Osteocyte (in vitro differentiated cells): ENCODE data around the gene PARP14. TPM values are rescaled to one million over a fixed set of nuclear protein-coding genes. Genes with fewer than 3 reads are reported as not detected.

ENCODE experiments used
- DNase-seq: peaks from one replicate; pipeline ENCODE4 v3.0.0; 2021; ENCODE audit warnings: mixed read lengths; ENCODE audit not compliant: unreplicated experiment; ENCODE audit errors: extremely low spot score
- H3K27ac Mint-ChIP-seq: one replicate; pipeline ENCODE4 v1.8.0; 2021; ENCODE audit warnings: mild to moderate bottlenecking, mixed read lengths; ENCODE audit not compliant: unreplicated experiment
- H3K27me3 Mint-ChIP-seq: one replicate; pipeline ENCODE4 v1.8.0; 2021; ENCODE audit warnings: mixed read lengths; ENCODE audit not compliant: unreplicated experiment
- H3K36me3 Mint-ChIP-seq: one replicate; pipeline ENCODE4 v1.8.0; 2021; ENCODE audit warnings: mixed read lengths; ENCODE audit not compliant: unreplicated experiment
- H3K4me1 Mint-ChIP-seq: one replicate; pipeline ENCODE4 v1.8.0; 2021; ENCODE audit warnings: mixed read lengths; ENCODE audit not compliant: unreplicated experiment
- H3K4me3 Mint-ChIP-seq: one replicate; pipeline ENCODE4 v1.8.0; 2021; ENCODE audit warnings: mild to moderate bottlenecking, moderate library complexity, mixed read lengths; ENCODE audit not compliant: unreplicated experiment
- H3K9me3 Mint-ChIP-seq: one replicate; pipeline ENCODE4 v1.8.0; 2021; ENCODE audit warnings: mixed read lengths; ENCODE audit not compliant: unreplicated experiment
- long read RNA-seq: library from polyadenylated mRNA; unstranded; transcript quantifications from one replicate; pipeline ENCODE4 v2.0.0, GENCODE V29; 2021
- total RNA-seq: library from RNA; stranded (reverse); gene quantifications from 2 replicates; pipeline ENCODE4 v1.2.1, GENCODE V29; 2021
- TF ChIP-seq, protein P1 (sequence below): fragments of 200-600 bp; sonication (generic); IDR thresholded peaks from 2 replicates; pipeline ENCODE4 v1.5.0; 2021; ENCODE audit warnings: antibody characterized with exemption, mild to moderate bottlenecking, moderate library complexity

PARP14 gene, protein sequence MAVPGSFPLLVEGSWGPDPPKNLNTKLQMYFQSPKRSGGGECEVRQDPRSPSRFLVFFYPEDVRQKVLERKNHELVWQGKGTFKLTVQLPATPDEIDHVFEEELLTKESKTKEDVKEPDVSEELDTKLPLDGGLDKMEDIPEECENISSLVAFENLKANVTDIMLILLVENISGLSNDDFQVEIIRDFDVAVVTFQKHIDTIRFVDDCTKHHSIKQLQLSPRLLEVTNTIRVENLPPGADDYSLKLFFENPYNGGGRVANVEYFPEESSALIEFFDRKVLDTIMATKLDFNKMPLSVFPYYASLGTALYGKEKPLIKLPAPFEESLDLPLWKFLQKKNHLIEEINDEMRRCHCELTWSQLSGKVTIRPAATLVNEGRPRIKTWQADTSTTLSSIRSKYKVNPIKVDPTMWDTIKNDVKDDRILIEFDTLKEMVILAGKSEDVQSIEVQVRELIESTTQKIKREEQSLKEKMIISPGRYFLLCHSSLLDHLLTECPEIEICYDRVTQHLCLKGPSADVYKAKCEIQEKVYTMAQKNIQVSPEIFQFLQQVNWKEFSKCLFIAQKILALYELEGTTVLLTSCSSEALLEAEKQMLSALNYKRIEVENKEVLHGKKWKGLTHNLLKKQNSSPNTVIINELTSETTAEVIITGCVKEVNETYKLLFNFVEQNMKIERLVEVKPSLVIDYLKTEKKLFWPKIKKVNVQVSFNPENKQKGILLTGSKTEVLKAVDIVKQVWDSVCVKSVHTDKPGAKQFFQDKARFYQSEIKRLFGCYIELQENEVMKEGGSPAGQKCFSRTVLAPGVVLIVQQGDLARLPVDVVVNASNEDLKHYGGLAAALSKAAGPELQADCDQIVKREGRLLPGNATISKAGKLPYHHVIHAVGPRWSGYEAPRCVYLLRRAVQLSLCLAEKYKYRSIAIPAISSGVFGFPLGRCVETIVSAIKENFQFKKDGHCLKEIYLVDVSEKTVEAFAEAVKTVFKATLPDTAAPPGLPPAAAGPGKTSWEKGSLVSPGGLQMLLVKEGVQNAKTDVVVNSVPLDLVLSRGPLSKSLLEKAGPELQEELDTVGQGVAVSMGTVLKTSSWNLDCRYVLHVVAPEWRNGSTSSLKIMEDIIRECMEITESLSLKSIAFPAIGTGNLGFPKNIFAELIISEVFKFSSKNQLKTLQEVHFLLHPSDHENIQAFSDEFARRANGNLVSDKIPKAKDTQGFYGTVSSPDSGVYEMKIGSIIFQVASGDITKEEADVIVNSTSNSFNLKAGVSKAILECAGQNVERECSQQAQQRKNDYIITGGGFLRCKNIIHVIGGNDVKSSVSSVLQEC (N-terminal part only)
- total RNA-seq, result 48.1 and 48.4 TPM in 2 replicates
- long read RNA-seq, full-length matches to known transcripts, result 2 of 233 reads
- long read RNA-seq, partial matches to known transcripts, result 217 of 233 reads
- long read RNA-seq, other reads (novel, unspliced or antisense), result 14 of 233 reads

DNA sequence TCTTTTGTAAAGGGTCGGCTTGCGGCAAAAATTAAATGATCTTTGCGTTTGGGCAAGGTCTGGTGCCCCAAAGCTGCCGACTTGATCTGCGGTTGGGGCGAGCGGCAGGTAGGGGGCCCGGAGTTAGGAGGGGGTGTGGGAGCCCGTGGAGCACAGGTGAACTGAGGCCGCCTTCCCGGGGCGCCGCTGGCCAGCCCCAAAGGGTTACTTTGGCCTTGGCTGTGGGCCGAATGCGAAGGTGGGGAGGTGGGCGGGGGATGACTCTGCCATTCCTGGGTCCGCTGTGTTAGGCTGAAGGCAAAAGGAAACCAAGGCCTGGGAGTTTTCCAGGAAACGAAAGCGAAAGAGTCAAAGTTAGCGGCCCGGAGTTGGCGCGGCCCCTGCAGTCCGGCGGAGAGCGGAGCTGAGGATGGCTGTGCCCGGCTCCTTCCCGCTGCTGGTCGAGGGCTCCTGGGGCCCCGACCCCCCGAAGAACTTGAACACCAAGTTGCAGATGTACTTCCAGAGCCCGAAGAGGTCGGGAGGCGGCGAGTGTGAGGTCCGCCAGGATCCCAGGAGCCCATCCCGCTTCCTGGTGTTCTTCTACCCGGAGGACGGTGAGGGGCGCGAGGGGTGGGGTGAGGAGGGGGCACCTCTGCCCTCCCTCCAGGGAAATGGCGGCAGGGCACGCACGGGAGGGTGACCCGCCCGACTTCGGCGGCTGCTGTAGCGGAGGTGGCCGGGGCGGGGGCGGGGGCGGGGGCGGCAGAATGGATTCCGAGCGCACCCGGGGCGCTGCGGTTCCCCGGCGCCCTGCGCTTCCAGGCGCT is at the start of gene PARP14:
Gene PARP14 (plus strand): TSS at position 365 of the 809 bp plus-strand sequence. CDS start 45 bp downstream, at position 410.
- Mint-ChIP-seq H3K27ac (peak within 1 kb of the TSS; percentile 98), H3K4me3 (peak within 1 kb of the TSS; percentile 93), H3K9me3 (no peaks in the 10 kb centered on the region), H3K4me1 (peaks cover 52% of the 10 kb centered on the region), H3K27me3 (no peaks in the 10 kb centered on the region), H3K36me3 (peaks cover 6% of the 10 kb centered on the region)
- TF ChIP-seq, protein P1, sequence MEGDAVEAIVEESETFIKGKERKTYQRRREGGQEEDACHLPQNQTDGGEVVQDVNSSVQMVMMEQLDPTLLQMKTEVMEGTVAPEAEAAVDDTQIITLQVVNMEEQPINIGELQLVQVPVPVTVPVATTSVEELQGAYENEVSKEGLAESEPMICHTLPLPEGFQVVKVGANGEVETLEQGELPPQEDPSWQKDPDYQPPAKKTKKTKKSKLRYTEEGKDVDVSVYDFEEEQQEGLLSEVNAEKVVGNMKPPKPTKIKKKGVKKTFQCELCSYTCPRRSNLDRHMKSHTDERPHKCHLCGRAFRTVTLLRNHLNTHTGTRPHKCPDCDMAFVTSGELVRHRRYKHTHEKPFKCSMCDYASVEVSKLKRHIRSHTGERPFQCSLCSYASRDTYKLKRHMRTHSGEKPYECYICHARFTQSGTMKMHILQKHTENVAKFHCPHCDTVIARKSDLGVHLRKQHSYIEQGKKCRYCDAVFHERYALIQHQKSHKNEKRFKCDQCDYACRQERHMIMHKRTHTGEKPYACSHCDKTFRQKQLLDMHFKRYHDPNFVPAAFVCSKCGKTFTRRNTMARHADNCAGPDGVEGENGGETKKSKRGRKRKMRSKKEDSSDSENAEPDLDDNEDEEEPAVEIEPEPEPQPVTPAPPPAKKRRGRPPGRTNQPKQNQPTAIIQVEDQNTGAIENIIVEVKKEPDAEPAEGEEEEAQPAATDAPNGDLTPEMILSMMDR, result no peak
- DNase-seq, result peak; percentile 90

DNA sequence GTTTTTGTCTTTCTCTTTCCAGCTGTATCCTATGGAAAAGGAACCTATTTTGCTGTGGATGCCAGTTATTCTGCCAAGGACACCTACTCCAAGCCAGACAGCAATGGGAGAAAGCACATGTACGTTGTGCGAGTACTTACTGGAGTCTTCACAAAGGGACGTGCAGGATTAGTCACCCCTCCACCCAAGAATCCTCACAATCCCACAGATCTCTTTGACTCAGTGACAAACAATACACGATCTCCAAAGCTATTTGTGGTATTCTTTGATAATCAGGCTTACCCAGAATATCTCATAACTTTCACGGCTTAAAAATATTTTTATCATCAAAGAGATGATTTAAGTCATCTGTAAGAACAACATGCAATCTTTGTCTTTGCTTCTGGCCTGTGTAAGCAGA is 44.9 kb upstream of the PARP14 start:
- H3K9me3 Mint-ChIP-seq, result no peaks in the 10 kb centered on the region
- peaks cover 66% of the 10 kb centered on the region for H3K27me3 Mint-ChIP-seq
- TF ChIP-seq, protein P1, result no peak
- no peak overlapping the region for H3K27ac Mint-ChIP-seq
- H3K4me3 Mint-ChIP-seq, result no peak overlapping the region
- no peaks in the 10 kb centered on the region for H3K36me3 Mint-ChIP-seq
- no peak for DNase-seq
- no peaks in the 10 kb centered on the region for H3K4me1 Mint-ChIP-seq

DNA sequence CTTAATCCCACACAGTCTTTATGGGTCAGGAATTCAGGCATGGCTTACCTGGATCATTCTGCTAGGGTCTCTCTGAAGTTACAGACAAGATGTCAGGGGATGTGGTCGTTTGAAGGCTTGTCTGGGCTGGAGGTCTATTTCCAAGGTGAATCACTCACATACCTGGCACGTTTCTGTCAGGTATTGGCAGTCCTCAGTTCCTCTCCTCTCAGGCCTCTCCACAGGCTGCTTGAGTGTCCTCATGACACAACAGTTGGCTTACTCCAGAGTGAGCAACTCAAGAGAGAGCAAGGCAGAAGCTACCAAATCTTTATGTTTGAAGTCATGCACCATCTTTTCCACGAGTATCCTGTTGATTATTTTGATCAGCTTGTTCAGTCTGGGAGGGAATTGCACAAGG is 43.9 kb upstream of the PARP14 start:
- H3K27me3 Mint-ChIP-seq, result peaks cover 63% of the 10 kb centered on the region
- TF ChIP-seq, protein P1, result no peak
- H3K27ac Mint-ChIP-seq, result no peak overlapping the region

DNA sequence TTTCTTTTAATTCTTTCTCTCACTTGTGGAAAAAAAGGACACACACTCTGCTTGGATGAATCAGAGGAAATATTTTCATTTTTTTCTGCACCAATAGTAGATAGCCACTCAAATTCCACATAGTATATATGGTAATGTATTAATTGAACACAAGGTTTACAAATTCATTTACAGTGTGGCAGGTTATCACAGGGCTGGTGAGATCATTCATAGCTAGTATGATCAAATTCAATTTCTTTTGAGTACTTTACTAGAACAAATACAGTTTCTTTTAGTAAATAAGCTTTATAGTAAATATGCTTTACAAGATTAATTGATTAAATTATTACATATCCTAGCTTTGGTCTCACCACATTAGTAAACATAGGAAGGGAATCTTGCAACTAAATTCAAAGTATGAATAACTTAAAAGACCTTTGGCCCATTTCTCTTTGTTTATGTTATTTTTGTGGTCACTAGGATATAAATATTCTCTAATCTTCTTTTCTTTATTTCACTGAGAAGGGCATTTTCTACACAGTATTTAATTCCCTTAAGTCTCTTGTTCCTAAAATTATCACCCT is 40.1 kb upstream of the PARP14 start:
- Mint-ChIP-seq H3K9me3 (no peaks in the 10 kb centered on the region), H3K4me3 (no peak overlapping the region), H3K4me1 (no peaks in the 10 kb centered on the region), H3K36me3 (no peaks in the 10 kb centered on the region), H3K27me3 (peaks cover 40% of the 10 kb centered on the region), H3K27ac (no peak overlapping the region)
- DNase-seq, result no peak
- TF ChIP-seq, protein P1, result no peak

More for the DNA sequence above, 43.9 kb upstream of the PARP14 start:
- Mint-ChIP-seq H3K4me1 (no peaks in the 10 kb centered on the region), H3K9me3 (no peaks in the 10 kb centered on the region), H3K4me3 (no peak overlapping the region), H3K36me3 (no peaks in the 10 kb centered on the region)
- DNase-seq, result no peak
